Endothelial cell of umbilical vein (primary cell): ENCODE data around the gene ARHGEF28. TPM values are rescaled to one million over a fixed set of nuclear protein-coding genes. Genes with fewer than 3 reads are reported as not detected.

ENCODE experiments used
- BruUV-seq: library from RNA; stranded (reverse); fragments of 400-500 nt; replicated peaks from 2 replicates; lab custom pipeline; 2021; lab: Mats Ljungman, UMichigan
- CTCF ChIA-PET: fragments of 300-600, 350-600 bp; sonication (Branson Sonifier 250); formaldehyde crosslinking; loops from one replicate; lab custom pipeline; 2021; ENCODE audit warnings: antibody characterized with exemption, inconsistent platforms; lab: Charles Lee
- POLR2A ChIA-PET: fragments of 300-600, 350-600 bp; sonication (Branson Sonifier 250); formaldehyde crosslinking; loops from one replicate; lab custom pipeline; 2021; ENCODE audit warnings: antibody characterized with exemption, inconsistent platforms; lab: Charles Lee
- DNase-seq: peaks from one replicate; pipeline ENCODE4 v3.0.0-alpha.2; 2011; ENCODE audit warnings: low read depth, low spot score
- FAIRE-seq: peaks from 2 replicates; lab custom pipeline; 2011; peaks lifted over from hg19 to GRCh38; lab: Jason Lieb, UNC
- H2AFZ ChIP-seq: 2 replicates; pipeline ENCODE4 v1.6.0; 2012; ENCODE audit warnings: low read depth, low read length, control low read depth, inconsistent platforms
- H3K27ac ChIP-seq: 2 replicates; pipeline ENCODE4 v1.5.1; 2011; ENCODE audit warnings: low read depth, mild to moderate bottlenecking, control low read depth, low read length, moderate library complexity; ENCODE audit not compliant: insufficient read depth
- H3K27me3 ChIP-seq, 2 experiments: 2 replicates each; pipeline versions ENCODE4 v1.6.0 to v1.6.1; 2011; ENCODE audit warnings: low read length in 2 of 2, mixed read lengths in 1 of 2; ENCODE audit not compliant: control insufficient read depth in 2 of 2, insufficient read depth in 2 of 2
- H3K36me3 ChIP-seq, 2 experiments: 2 replicates in 1 of 2; 3 replicates in 1 of 2; pipeline ENCODE4 v1.5.1; 2011; ENCODE audit warnings: low read length in 2 of 2, mild to moderate bottlenecking in 1 of 2, moderate library complexity in 1 of 2; ENCODE audit not compliant: control insufficient read depth in 2 of 2, insufficient read depth in 2 of 2; ENCODE audit errors: extremely low read depth in 1 of 2
- H3K4me1 ChIP-seq: 3 replicates; pipeline ENCODE4 v1.5.1; 2011; ENCODE audit warnings: mild to moderate bottlenecking, low read length; ENCODE audit not compliant: control insufficient read depth, insufficient read depth; ENCODE audit errors: extremely low read depth
- H3K4me2 ChIP-seq: 2 replicates; pipeline ENCODE4 v1.6.1; 2011; ENCODE audit warnings: low read length, control low read depth, mixed read lengths; ENCODE audit not compliant: insufficient read depth
- H3K4me3 ChIP-seq, 3 experiments: fragments of 200-600 bp in 1 of 3; sonication (generic), shearing (Covaris generic) in 1 of 3; replicated peaks in 1 of 3; 2 replicates each; pipeline ENCODE4 v1.5.1; 2011 to 2016; ENCODE audit warnings: control low read depth in 3 of 3, low read length in 3 of 3, mild to moderate bottlenecking in 2 of 3, inconsistent platforms in 1 of 3, low read depth in 1 of 3, moderate library complexity in 1 of 3; ENCODE audit not compliant: insufficient read depth in 1 of 3
- H3K79me2 ChIP-seq: 2 replicates; pipeline ENCODE4 v1.6.0; 2012; ENCODE audit warnings: low read length, inconsistent platforms; ENCODE audit not compliant: control insufficient read depth, insufficient read depth
- H3K9ac ChIP-seq: replicated peaks from 2 replicates; pipeline ENCODE3; 2011; ENCODE audit warnings: low read length, control low read depth; ENCODE audit not compliant: insufficient read depth; ENCODE audit errors: extremely low read depth
- H3K9me1 ChIP-seq: replicated peaks from 3 replicates; pipeline ENCODE4 v1.6.0; 2011; ENCODE audit warnings: mild to moderate bottlenecking, low read length; ENCODE audit not compliant: control insufficient read depth, insufficient read depth; ENCODE audit errors: extremely low read depth
- H3K9me3 ChIP-seq: replicated peaks from 2 replicates; pipeline ENCODE4 v1.5.1; 2012; ENCODE audit warnings: low read length, inconsistent platforms; ENCODE audit not compliant: control insufficient read depth, insufficient read depth
- H4K20me1 ChIP-seq: replicated peaks from 2 replicates; pipeline ENCODE3; 2011; ENCODE audit warnings: mild to moderate bottlenecking, low read length; ENCODE audit not compliant: control insufficient read depth, insufficient read depth; ENCODE audit errors: extremely low read depth
- CTCF ChIP-seq, 2 donors: IDR thresholded peaks; 1 replicate in 1 of 2; 2 replicates in 1 of 2; pipeline ENCODE4 v1.5.1; 2011; ENCODE audit warnings: low read length in 2 of 2, mild to moderate bottlenecking in 2 of 2, moderate library complexity in 2 of 2, control low read depth in 1 of 2, inconsistent platforms in 1 of 2, low read depth in 1 of 2; ENCODE audit not compliant: insufficient read depth in 1 of 2; ENCODE audit errors: extremely low read depth in 1 of 2
- EZH2 ChIP-seq: IDR thresholded peaks from 2 replicates; pipeline ENCODE4 v1.6.1; 2012; ENCODE audit warnings: borderline replicate concordance, low read depth, mild to moderate bottlenecking, moderate library complexity, low read length, inconsistent platforms; ENCODE audit not compliant: severe bottlenecking
- GATA2 ChIP-seq: IDR thresholded peaks from 2 replicates; pipeline ENCODE4 v1.7.0; 2011; ENCODE audit warnings: low read depth, mild to moderate bottlenecking, moderate library complexity, mixed read lengths, low read length; ENCODE audit not compliant: insufficient read length, insufficient read depth
- MYC ChIP-seq: IDR thresholded peaks from one replicate; pipeline ENCODE4 v1.6.1; 2011; ENCODE audit warnings: mild to moderate bottlenecking, low read depth, low read length
- POLR2A ChIP-seq: IDR thresholded peaks from 2 replicates; pipeline ENCODE4 v1.6.1; 2012; ENCODE audit warnings: low read depth, mild to moderate bottlenecking, control low read depth, low read length
- POLR2AphosphoS5 ChIP-seq: IDR thresholded peaks from 2 replicates; pipeline ENCODE4 v1.6.1; 2012; ENCODE audit warnings: low read depth, mild to moderate bottlenecking, control low read depth, low read length, moderate library complexity; ENCODE audit not compliant: insufficient read depth
- dilution Hi-C: fragments of 300-500 bp; cut with MboI; formaldehyde crosslinking; loops from one replicate; pipeline ENCODE4 v1.15.0; 2019; ENCODE audit warnings: low sequenced_read_pairs; ENCODE audit not compliant: extremely low pct_ligation_motif_present
- intact Hi-C: fragments of 100-400 bp; cut with micrococcal nuclease; formaldehyde crosslinking; loops from one replicate; pipeline ENCODE4 v1.10.0; 2022
- polyA plus RNA-seq, 4 experiments: library from polyadenylated mRNA; depleted of rRNA in 3 of 4; stranded (reverse) in 3 of 4; unstranded in 1 of 4; fragments of >200 nt; gene quantifications; 2 replicates each; pipeline versions ENCODE4 v1.2.1 to v1.2.3, GENCODE V29; 2011 to 2012; ENCODE audit warnings: missing spikeins in 1 of 4
- total RNA-seq: library from RNA; stranded (reverse); gene quantifications from 2 replicates; pipeline ENCODE4 v1.2.3, GENCODE V29; 2021
- TF ChIP-seq, protein P1 (sequence below): IDR thresholded peaks from 2 replicates; pipeline ENCODE4 v1.6.1; 2011; ENCODE audit not compliant: insufficient read depth, insufficient read length

ARHGEF28 gene
- total and polyA plus RNA-seq, 2 donors (not counting 3 experiments of a cell fraction or from before 2014, with no cell fraction given), result 29.5 to 108 TPM

DNA sequence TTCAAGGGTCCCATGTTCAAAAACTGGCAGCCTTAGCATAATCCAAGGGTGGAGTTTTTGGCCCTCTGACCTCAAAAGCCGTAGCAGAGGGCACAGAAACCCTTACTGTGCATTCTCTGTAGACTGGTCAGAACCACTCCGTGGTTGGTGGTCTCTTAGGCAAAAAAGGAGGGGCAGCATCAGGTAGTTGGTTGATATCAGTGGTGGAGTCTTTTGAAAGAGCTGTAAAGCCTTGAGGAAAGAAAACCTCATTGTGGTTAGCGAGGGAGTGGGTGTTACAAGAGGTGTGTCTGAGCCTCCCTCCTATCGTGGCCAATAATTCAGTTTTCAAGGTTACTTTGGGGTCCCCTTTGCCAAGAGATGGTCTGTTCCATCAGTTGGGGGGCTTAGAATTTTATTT is 40.9 kb downstream of the ARHGEF28 start:
- FAIRE-seq, result no peak
- dilution Hi-C loops, result no loop called here
- Histone ChIP-seq H3K9me3 (no peaks in the 10 kb centered on the region), H4K20me1 (peaks cover 20% of the 10 kb centered on the region), H3K9me1 (no peaks in the 10 kb centered on the region), H3K27me3 (no peaks in the 10 kb centered on the region), H3K4me2 (no peak overlapping the region), H2AFZ (no peak overlapping the region), H3K4me3 (no peak overlapping the region), H3K79me2 (peaks cover 96% of the 10 kb centered on the region), H3K9ac (no peak overlapping the region), H3K27ac (no peak overlapping the region), H3K36me3 (peaks cover 4 to 7% of the 10 kb centered on the region in 2 experiments), H3K4me1 (peaks cover under 1% of the 10 kb centered on the region)
- TF ChIP-seq EZH2, result no peak
- TF ChIP-seq MYC, result no peak
- no peak for TF ChIP-seq POLR2AphosphoS5
- TF ChIP-seq POLR2A, result no peak
- no peak for TF ChIP-seq CTCF (IDR thresholded peaks at IDR 0.05; ENCODE audit: extremely low read depth in 1 of 2, insufficient read depth in 1 of 2, low read depth in 1 of 2, low read length in 2 of 2)
- TF ChIP-seq GATA2, result no peak
- TF ChIP-seq, protein P1, sequence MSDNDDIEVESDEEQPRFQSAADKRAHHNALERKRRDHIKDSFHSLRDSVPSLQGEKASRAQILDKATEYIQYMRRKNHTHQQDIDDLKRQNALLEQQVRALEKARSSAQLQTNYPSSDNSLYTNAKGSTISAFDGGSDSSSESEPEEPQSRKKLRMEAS, result no peak
- no TSS peak for BruUV-seq
- POLR2A ChIA-PET, result no interaction called here
- intact Hi-C loops, result no loop called here
- no peak for DNase-seq
- CTCF ChIA-PET, result no interaction called here
